ENCODE data around the gene MIAT.
A peak's percentile ranks its signal among the peaks of the same experiment; 100 is the strongest.
"Not testable (repeated sequence)": the region's sequence is repeated elsewhere in the genome, so short reads cannot be mapped to it uniquely, and the experiment has no call there.

Gene MIAT

GRCh38 chr22:26656891-26657851, at the start of gene MIAT:
MIAT (plus strand) TSS chr22:26657588.
- peak; percentile 82 for DNase-seq (ENCODE audit: low spot score)

- DNase-seq (ENCODE audit: low spot score): no peak
Observed at GRCh38 chr22:26608129-26608528, 49.3 kb upstream of the MIAT start.

- no peak for DNase-seq (ENCODE audit: low spot score)
Observed at GRCh38 chr22:26609287-26609686, 48.1 kb upstream of the MIAT start.

- DNase-seq (ENCODE audit: low spot score): no peak
Observed at GRCh38 chr22:26610072-26610958, 47.1 kb upstream of the MIAT start.

GRCh38 chr22:26610996-26611395, 46.4 kb upstream of the MIAT start:
- DNase-seq (ENCODE audit: low spot score): no peak

GRCh38 chr22:26612652-26613051, 44.7 kb upstream of the MIAT start:
- DNase-seq (ENCODE audit: low spot score): no peak

- not testable (repeated sequence) for DNase-seq (ENCODE audit: low spot score)
Observed at GRCh38 chr22:26613753-26614152, 43.6 kb upstream of the MIAT start.

GRCh38 chr22:26614322-26614721, 43.1 kb upstream of the MIAT start:
- no peak for DNase-seq (ENCODE audit: low spot score)

GRCh38 chr22:26615149-26615548, 42.2 kb upstream of the MIAT start:
- no peak for DNase-seq (ENCODE audit: low spot score)

GRCh38 chr22:26615830-26616435, 41.5 kb upstream of the MIAT start:
- DNase-seq (ENCODE audit: low spot score): no peak

GRCh38 chr22:26616650-26617049, 40.7 kb upstream of the MIAT start:
- DNase-seq (ENCODE audit: low spot score): no peak

- peak; percentile 43 for DNase-seq (ENCODE audit: low spot score)
Observed at GRCh38 chr22:26617271-26618199, 39.9 kb upstream of the MIAT start, which contains the start of gene CRYBB1. CRYBB1 (minus strand) TSS chr22:26618027; CDS start chr22:26616319, 1,708 bp downstream.

- DNase-seq (ENCODE audit: low spot score): peak; percentile 22
Observed at GRCh38 chr22:26618455-26618854, 38.9 kb upstream of the MIAT start.

GRCh38 chr22:26619510-26619909, 37.9 kb upstream of the MIAT start:
- no peak for DNase-seq (ENCODE audit: low spot score)

GRCh38 chr22:26620197-26620596, 37.2 kb upstream of the MIAT start:
- DNase-seq (ENCODE audit: low spot score): no peak

- no peak for DNase-seq (ENCODE audit: low spot score)
Observed at GRCh38 chr22:26621663-26622062, 35.7 kb upstream of the MIAT start, which contains the start of gene CRYBA4. CRYBA4 (plus strand) TSS chr22:26621963; CDS start chr22:26622597, 634 bp downstream.

GRCh38 chr22:26623984-26624383, 33.4 kb upstream of the MIAT start:
- DNase-seq (ENCODE audit: low spot score): peak; percentile 19

GRCh38 chr22:26624803-26625202, 32.6 kb upstream of the MIAT start:
- no peak for DNase-seq (ENCODE audit: low spot score)

- no peak for DNase-seq (ENCODE audit: low spot score)
Observed at GRCh38 chr22:26629988-26630761, 27.2 kb upstream of the MIAT start.

- no peak for DNase-seq (ENCODE audit: low spot score)
Observed at GRCh38 chr22:26631282-26631681, 26.1 kb upstream of the MIAT start.

All from hematopoietic multipotent progenitor cell treated with erythropoietin and hydrocortisone succinate and interleukin-3 and kit ligand, for 17 days (in vitro differentiated cells).